AG04450 (cell line): Measurements from ENCODE around the gene DST. TPM values are rescaled to one million over a fixed set of nuclear protein-coding genes. Genes with fewer than 3 reads are reported as not detected.

Source experiments
- CTCF ChIA-PET: fragments of 300-600, 350-600 bp; formaldehyde crosslinking; extraction: SDS; loops from one replicate; lab custom pipeline; 2022; ENCODE audit warnings: antibody characterized with exemption, inconsistent platforms; lab: Charles Lee
- POLR2A ChIA-PET: fragments of 350-600 bp; formaldehyde crosslinking; extraction: SDS; loops from one replicate; lab custom pipeline; 2021; ENCODE audit warnings: antibody characterized with exemption, inconsistent platforms; lab: Yijun Ruan, JAX
- DNase-seq: peaks from one replicate; pipeline ENCODE4 v3.0.0-alpha.2; 2011; ENCODE audit warnings: low read depth, low spot score
- H3K27ac ChIP-seq: one replicate; pipeline ENCODE4 v1.5.1; 2012; ENCODE audit warnings: low read depth, low read length, control low read depth
- H3K27me3 ChIP-seq: one replicate; pipeline ENCODE4 v1.6.0; 2012; ENCODE audit warnings: low read length; ENCODE audit not compliant: control insufficient read depth, insufficient read depth
- H3K4me3 ChIP-seq: 2 replicates; pipeline ENCODE4 v1.5.1; 2011; ENCODE audit warnings: mild to moderate bottlenecking, low read depth, low read length, control low read depth
- H3K9me3 ChIP-seq: 2 replicates; pipeline ENCODE4 v1.5.1; 2012; ENCODE audit warnings: low read length; ENCODE audit not compliant: control insufficient read depth, insufficient read depth
- polyA plus RNA-seq: library from polyadenylated mRNA; depleted of rRNA; stranded (reverse); fragments of >200 nt; gene quantifications from 2 replicates; pipeline ENCODE4 v1.2.3, GENCODE V29; 2011
- TF ChIP-seq, protein P1 (sequence below): IDR thresholded peaks from 2 replicates; pipeline ENCODE4 v1.5.1; 2011; ENCODE audit warnings: low read depth, low read length, control low read depth, inconsistent platforms

The DST gene
- polyA plus RNA-seq, 1 experiment = 163 TPM

DNA sequence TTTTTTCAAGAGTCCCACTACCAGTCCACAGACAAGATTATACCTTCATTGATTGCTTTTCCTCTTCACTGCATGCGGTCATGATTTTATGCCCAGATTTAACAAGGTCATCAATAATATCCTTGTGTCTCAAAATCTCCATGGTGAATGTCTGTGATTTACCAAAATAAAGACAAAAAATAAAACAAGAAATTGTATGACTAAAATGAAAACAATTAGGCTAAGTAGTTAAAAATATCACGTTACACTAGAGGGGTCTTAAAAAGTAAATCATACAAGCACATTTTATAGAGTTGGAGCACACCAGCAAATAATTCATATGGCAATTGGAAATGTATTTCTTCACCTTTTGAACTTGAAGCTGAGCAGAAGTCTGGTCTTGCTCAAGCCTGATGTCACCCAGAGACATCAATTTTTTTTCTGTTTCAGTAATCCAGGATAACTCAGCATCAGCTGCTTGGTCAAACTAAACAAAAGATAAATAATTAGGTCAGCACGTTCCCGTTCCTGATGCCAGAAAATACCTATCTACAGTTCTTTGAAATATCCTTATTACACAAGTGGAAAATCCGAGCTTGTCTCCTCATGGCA, 125.4 kb downstream of the DST start:
- H3K9me3 ChIP-seq = no peaks in the 10 kb centered on the region
- DNase-seq = peak; percentile 38
- H3K27me3 ChIP-seq = no peaks in the 10 kb centered on the region
- TF ChIP-seq, protein P1, sequence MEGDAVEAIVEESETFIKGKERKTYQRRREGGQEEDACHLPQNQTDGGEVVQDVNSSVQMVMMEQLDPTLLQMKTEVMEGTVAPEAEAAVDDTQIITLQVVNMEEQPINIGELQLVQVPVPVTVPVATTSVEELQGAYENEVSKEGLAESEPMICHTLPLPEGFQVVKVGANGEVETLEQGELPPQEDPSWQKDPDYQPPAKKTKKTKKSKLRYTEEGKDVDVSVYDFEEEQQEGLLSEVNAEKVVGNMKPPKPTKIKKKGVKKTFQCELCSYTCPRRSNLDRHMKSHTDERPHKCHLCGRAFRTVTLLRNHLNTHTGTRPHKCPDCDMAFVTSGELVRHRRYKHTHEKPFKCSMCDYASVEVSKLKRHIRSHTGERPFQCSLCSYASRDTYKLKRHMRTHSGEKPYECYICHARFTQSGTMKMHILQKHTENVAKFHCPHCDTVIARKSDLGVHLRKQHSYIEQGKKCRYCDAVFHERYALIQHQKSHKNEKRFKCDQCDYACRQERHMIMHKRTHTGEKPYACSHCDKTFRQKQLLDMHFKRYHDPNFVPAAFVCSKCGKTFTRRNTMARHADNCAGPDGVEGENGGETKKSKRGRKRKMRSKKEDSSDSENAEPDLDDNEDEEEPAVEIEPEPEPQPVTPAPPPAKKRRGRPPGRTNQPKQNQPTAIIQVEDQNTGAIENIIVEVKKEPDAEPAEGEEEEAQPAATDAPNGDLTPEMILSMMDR = no peak
- ChIA-PET POLR2A (interaction anchor here (0.7 to 1.9 kb wide), 2 partner anchors 8 to 12 kb away, joined by 4 to 8 read pairs; no protein-coding TSS in a partner anchor), CTCF (interaction anchor here (1.4 kb wide), 1 partner anchor 53 kb away, joined by 5 read pairs; no protein-coding TSS in a partner anchor)
- no peak overlapping the region for H3K27ac ChIP-seq
- no peak overlapping the region for H3K4me3 ChIP-seq

DNA sequence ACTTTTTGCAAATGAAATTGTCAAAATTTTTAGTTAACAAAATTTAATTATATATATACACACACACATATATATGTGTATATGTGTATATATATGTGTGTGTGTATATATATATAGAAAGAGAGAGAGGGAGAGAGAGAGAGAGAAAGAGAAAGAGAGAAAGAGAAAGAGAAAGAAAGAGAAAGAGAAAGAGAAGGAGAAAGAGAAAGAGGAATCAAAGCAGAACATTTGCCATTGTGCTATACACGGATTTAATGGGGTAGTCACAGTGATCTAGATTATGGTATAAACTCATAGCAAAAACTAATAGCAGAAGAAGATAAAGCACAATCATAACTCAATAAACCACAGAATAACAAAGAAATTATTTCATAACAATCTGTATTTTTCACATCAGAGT, 126.7 kb downstream of the DST start:
- Histone ChIP-seq H3K4me3 (no peak overlapping the region), H3K27ac (no peak overlapping the region), H3K9me3 (no peaks in the 10 kb centered on the region), H3K27me3 (no peaks in the 10 kb centered on the region)
- TF ChIP-seq, protein P1 = no peak
- ChIA-PET CTCF (interaction anchor here (1.1 kb wide), 1 partner anchor 27 kb away, joined by 3 read pairs; no protein-coding TSS in a partner anchor), POLR2A (interaction anchor here (1.9 kb wide), 1 partner anchor 10 kb away, joined by 8 read pairs; no protein-coding TSS in a partner anchor)
- no peak for DNase-seq

DNA sequence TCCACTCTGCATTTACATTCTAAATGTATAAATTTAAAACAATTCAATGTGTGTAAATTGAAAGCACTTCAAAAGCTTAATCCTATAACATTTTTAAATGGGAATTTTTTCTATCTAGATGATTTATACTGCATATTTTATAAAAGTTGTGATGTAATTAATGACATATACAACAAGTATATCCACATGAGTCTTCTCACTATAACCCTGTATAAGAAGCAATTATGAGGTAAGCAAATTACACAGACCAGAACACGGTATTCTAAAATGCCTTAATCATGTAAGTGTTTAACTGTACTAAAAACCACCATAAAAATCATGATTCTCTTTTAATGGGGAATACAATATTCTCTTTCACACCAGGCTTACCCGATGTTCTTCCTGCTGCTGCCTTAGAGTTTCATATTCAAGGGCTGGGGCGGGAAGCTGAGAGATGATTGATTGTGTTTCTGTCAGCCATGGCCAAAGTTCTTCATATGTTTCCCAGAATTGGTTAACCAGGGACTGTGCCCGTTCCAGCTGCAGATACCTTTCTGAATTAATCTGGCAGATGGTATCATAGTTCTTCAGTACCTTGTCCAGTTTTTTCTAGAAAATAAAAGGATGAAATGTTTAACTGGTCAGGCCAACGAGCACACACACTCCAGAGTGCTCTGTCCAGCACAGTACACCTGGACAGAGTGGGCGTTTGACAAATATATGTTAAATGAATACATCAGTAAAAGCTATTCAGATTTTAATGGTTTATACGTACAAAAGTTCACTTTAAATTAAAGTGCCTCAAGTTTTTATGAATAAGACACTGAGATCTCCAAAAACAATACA, 127.4 kb downstream of the DST start:
- CTCF ChIA-PET = interaction anchor here (0.8 to 1.1 kb wide), 2 partner anchors 28 to 200 kb away, joined by 3 read pairs; no protein-coding TSS in a partner anchor
- no peak for DNase-seq
- Histone ChIP-seq H3K4me3 (no peak overlapping the region), H3K27ac (no peak overlapping the region), H3K9me3 (no peaks in the 10 kb centered on the region), H3K27me3 (no peaks in the 10 kb centered on the region)
- POLR2A ChIA-PET = no interaction called here
- TF ChIP-seq, protein P1 = no peak

DNA sequence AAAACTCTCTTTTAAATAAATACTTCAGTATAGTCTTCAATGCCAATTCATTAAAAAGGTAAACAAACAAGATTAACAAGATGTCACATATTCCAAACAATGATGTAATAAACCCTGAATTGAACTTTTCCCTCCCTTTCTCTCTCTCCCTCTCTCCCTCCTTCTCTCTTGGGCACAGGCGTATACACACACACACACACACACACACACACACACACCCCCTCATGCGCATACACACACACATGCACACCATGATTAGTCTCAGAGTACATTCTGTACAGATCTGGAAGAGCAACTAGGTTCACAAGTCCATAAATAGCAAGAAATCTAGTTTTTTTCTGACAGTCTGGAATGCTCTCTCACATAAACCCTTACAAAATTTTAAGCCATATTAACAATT, 128.3 kb downstream of the DST start:
- no peaks in the 10 kb centered on the region for H3K9me3 ChIP-seq
- POLR2A ChIA-PET = no interaction called here
- TF ChIP-seq, protein P1 = no peak
- DNase-seq = no peak
- H3K27ac ChIP-seq = no peak overlapping the region
- CTCF ChIA-PET = interaction anchor here (0.8 to 0.9 kb wide), 2 partner anchors 145 to 199 kb away, joined by 3 read pairs; no protein-coding TSS in a partner anchor
- H3K4me3 ChIP-seq = no peak overlapping the region
- no peaks in the 10 kb centered on the region for H3K27me3 ChIP-seq
